ENCODE measurements around the gene PRKCA. TPM values are rescaled to one million over a fixed set of nuclear protein-coding genes. Genes with fewer than 3 reads are reported as not detected.
A peak's percentile ranks its signal among the peaks of the same experiment; 100 is the strongest.
"Not testable (repeated sequence)": the region's sequence is repeated elsewhere in the genome, so short reads cannot be mapped to it uniquely, and the experiment has no call there.

The PRKCA gene
- total RNA-seq, 4 donors from 2014 or later, result 24.5 to 61.9 (median 40.8) TPM

DNA sequence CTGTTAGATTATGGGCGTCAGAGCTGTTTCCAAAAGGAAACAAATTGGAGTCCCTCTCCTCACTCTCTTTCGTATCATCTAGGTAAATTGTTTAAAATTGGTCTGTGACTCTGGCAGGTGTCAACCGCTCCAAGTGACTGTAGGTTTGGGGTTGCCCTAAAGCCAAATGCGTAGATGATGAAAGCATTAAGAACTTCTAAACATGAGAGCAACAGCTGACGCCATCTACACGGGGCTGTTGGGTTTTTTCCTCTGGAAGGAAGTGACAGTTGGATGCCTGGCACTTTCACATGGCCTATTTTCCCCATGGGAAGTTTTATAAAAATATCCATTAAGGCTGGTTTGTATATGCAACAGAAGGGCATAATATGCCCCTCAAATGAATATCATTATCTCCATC, 316.8 kb downstream of the PRKCA start:
- H3K27me3 ChIP-seq, result no peaks in the 10 kb centered on the region
- TF ChIP-seq EP300 (IDR thresholded peaks at IDR 0.05) (no peak), POLR2A (IDR thresholded peaks at IDR 0.05; ENCODE audit: low read depth) (no peak), POLR2AphosphoS5 (IDR thresholded peaks at IDR 0.05) (no peak)
- TF ChIP-seq, protein P1, sequence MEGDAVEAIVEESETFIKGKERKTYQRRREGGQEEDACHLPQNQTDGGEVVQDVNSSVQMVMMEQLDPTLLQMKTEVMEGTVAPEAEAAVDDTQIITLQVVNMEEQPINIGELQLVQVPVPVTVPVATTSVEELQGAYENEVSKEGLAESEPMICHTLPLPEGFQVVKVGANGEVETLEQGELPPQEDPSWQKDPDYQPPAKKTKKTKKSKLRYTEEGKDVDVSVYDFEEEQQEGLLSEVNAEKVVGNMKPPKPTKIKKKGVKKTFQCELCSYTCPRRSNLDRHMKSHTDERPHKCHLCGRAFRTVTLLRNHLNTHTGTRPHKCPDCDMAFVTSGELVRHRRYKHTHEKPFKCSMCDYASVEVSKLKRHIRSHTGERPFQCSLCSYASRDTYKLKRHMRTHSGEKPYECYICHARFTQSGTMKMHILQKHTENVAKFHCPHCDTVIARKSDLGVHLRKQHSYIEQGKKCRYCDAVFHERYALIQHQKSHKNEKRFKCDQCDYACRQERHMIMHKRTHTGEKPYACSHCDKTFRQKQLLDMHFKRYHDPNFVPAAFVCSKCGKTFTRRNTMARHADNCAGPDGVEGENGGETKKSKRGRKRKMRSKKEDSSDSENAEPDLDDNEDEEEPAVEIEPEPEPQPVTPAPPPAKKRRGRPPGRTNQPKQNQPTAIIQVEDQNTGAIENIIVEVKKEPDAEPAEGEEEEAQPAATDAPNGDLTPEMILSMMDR (IDR thresholded peaks at IDR 0.05), result no peak
- no peak overlapping the region for H3K4me3 ChIP-seq
- WGBS, result 90% methylated on average over 6 of the region's 6 CpGs
- H3K9me3 ChIP-seq, result no peaks in the 10 kb centered on the region
- no peak overlapping the region for H3K27ac ChIP-seq (replicated peaks in 1 of 4)
- no peaks in the 10 kb centered on the region for H3K36me3 ChIP-seq
- DNase-seq (ENCODE audit: extremely low spot score), result no peak
- peaks cover 0 to 8% (median 0%) of the 10 kb centered on the region in 4 donors for H3K4me1 ChIP-seq
- intact Hi-C loops (cut with DNase I), result no loop called here

DNA sequence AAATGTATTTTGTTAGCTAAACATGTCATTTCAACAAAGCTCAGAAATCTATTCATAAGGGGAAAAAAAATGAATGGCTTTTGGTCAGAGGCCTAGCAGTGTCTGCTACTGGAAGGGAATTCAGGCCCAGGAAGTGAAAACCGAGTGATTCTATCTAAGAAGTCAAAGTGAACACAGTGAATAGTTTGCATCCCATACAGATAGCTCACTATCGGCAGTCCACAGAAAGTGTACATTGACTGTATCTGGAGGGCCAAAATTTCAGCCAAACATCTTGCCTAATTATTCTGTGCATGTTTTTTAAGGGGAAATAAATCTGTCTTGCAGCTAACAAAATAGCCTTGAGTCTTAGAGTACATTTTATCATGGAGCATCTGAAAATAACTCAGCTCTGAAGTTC, 318.1 kb downstream of the PRKCA start:
- Histone ChIP-seq H3K9me3 (no peaks in the 10 kb centered on the region), H3K27me3 (no peaks in the 10 kb centered on the region), H3K4me1 (no peaks in the 10 kb centered on the region), H3K4me3 (no peak overlapping the region), H3K36me3 (no peaks in the 10 kb centered on the region), H3K27ac (replicated peaks in 1 of 4) (no peak overlapping the region)
- intact Hi-C loops (cut with DNase I), result loop anchor here (5.0 kb wide), 1 partner anchor 363 kb away; no protein-coding TSS in a partner anchor
- 73% methylated on average over 2 of the region's 2 CpGs for WGBS
- TF ChIP-seq POLR2AphosphoS5 (IDR thresholded peaks at IDR 0.05), result no peak
- TF ChIP-seq, protein P1 (IDR thresholded peaks at IDR 0.05), result no peak
- no peak for TF ChIP-seq EP300 (IDR thresholded peaks at IDR 0.05)
- TF ChIP-seq POLR2A (IDR thresholded peaks at IDR 0.05; ENCODE audit: low read depth), result no peak
- DNase-seq (ENCODE audit: extremely low spot score), result no peak

DNA sequence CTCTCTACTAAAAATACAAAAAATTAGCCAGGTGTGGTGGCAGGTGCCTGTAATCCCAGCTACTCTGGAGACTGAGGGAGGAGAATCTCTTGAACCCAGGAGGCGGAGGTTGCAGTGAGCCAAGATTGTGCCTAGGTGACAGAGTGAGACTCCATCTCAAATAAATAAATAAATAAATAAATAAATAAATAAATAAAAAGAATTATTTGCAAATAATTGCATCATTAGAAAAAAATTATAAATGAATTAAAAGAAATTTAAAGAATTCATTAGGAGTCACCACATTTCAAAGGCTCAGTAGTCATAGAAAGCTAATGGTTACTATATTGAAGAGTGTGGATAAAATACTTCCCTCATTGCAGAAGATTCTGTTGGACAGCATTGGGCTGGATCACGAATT, 322.2 kb downstream of the PRKCA start:
- H3K4me3 ChIP-seq; H3K36me3 ChIP-seq; H3K27ac ChIP-seq (replicated peaks in 1 of 4); H3K9me3 ChIP-seq; H3K27me3 ChIP-seq; DNase-seq (ENCODE audit: extremely low spot score): not testable (repeated sequence)
- intact Hi-C loops (cut with DNase I), result loop anchor here (5.0 kb wide), 1 partner anchor 367 kb away; no protein-coding TSS in a partner anchor
- 93% methylated on average over 2 of the region's 2 CpGs for WGBS
- H3K4me1 ChIP-seq, result peaks cover 0 to 26% (median 20%) of the 10 kb centered on the region in 4 donors

DNA sequence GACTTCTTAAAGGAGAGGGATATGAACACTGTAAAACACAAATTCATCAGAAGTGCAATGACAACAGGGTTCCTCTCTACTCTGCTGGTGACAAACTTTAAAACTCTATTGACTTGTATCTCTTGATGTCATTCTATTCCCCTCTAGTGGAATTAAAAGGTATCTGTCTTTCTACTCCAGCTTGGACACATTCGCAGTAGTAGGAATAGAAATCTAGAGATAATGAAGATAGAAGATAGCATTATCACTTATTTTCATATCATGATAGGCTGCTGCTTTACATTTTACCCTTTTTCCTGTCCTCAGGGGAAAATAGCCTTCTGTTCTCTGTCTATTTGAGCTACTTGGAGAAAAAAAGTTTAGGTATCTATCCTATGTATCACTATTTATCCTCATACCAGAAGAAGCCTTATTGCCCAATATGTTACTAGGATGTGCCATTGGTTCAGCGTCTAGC, 322.9 kb downstream of the PRKCA start:
- intact Hi-C loops (cut with DNase I), result no loop called here

DNA sequence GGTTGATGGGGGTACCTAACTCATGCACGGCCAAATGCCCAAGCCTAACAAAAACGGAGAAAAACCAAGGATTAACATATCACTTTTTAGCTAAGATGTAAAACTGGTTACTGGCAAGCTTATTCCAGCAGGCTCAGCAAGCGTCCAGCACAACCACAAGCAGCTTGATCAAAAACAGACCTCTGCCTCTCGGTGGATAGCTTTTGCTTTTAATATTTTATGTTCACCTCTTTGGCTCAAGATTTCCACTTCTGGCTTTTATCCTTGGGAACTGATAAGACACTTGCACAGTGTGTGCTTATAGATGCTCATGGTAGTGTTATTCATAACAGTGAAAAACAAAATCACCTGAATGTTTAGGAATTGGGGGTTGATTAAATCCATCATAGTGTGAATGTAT, 325.6 kb downstream of the PRKCA start:
- H3K4me1 ChIP-seq, result peaks cover 0 to 35% (median 29%) of the 10 kb centered on the region in 4 donors
- WGBS, result 30% methylated on average over 4 of the region's 4 CpGs
- intact Hi-C loops (cut with DNase I), result no loop called here

More for the DNA sequence above, 322.9 kb downstream of the PRKCA start:
- TF ChIP-seq, protein P1 (IDR thresholded peaks at IDR 0.05), result peak; percentile 33 to 53 (median 46)
- no peak for TF ChIP-seq EP300 (IDR thresholded peaks at IDR 0.05)
- no peak overlapping the region for H3K4me3 ChIP-seq
- H3K36me3 ChIP-seq, result no peaks in the 10 kb centered on the region
- no peaks in the 10 kb centered on the region for H3K9me3 ChIP-seq
- no peaks in the 10 kb centered on the region for H3K27me3 ChIP-seq
- no peak for DNase-seq (ENCODE audit: extremely low spot score)
- 77% methylated on average over 2 of the region's 2 CpGs for WGBS
- no peak overlapping the region for H3K27ac ChIP-seq (replicated peaks in 1 of 4)
- peaks cover 0 to 33% (median 25%) of the 10 kb centered on the region in 4 donors for H3K4me1 ChIP-seq

More for the DNA sequence above, 325.6 kb downstream of the PRKCA start:
- H3K27ac ChIP-seq (replicated peaks in 1 of 4), result peak overlapping the region; percentile 19 to 48 (median 24)
- no peak for TF ChIP-seq POLR2AphosphoS5 (IDR thresholded peaks at IDR 0.05)
- TF ChIP-seq, protein P1 (IDR thresholded peaks at IDR 0.05), result no peak
- no peak for TF ChIP-seq EP300 (IDR thresholded peaks at IDR 0.05)
- TF ChIP-seq POLR2A (IDR thresholded peaks at IDR 0.05; ENCODE audit: low read depth), result no peak
- no peak overlapping the region for H3K4me3 ChIP-seq
- no peaks in the 10 kb centered on the region for H3K27me3 ChIP-seq
- no peak for DNase-seq (ENCODE audit: extremely low spot score)
- no peaks in the 10 kb centered on the region for H3K36me3 ChIP-seq
- no peaks in the 10 kb centered on the region for H3K9me3 ChIP-seq
